Inferior parietal cortex (tissue), 1 donor: ENCODE results near the gene STK11IP.

Experiments
- DNase-seq: peaks from one replicate; pipeline ENCODE4 v3.0.0-alpha.2; 2016; ENCODE audit errors: extremely low spot score

STK11IP gene

GRCh38 chr2:219616550-219616949 lies 18.9 kb downstream of the STK11IP start:
- DNase-seq: no peak

GRCh38 chr2:219618733-219619122 lies 21.1 kb downstream of the STK11IP start:
- DNase-seq: no peak

- no peak for DNase-seq
These were observed 21.6 kb downstream of the STK11IP start for GRCh38 chr2:219619235-219619634.

GRCh38 chr2:219620546-219620945 lies 22.9 kb downstream of the STK11IP start:
- no peak for DNase-seq

- DNase-seq: no peak
These were observed 24.3 kb downstream of the STK11IP start for GRCh38 chr2:219621935-219622334.

- DNase-seq: no peak
These were observed 24.8 kb downstream of the STK11IP start for GRCh38 chr2:219622472-219622871.

GRCh38 chr2:219624565-219624964 lies 26.9 kb downstream of the STK11IP start:
- DNase-seq: no peak

- no peak for DNase-seq
These were observed 27.5 kb downstream of the STK11IP start for GRCh38 chr2:219625179-219625578.

- DNase-seq: no peak
These were observed 28.9 kb downstream of the STK11IP start for GRCh38 chr2:219626540-219626939.

GRCh38 chr2:219627103-219628100 lies 29.7 kb downstream of the STK11IP start, which contains the start of gene SLC4A3:
SLC4A3 (plus strand) TSS chr2:219627630; CDS start chr2:219627993, 363 bp downstream.
- DNase-seq: no peak

- no peak for DNase-seq
These were observed 30.8 kb downstream of the STK11IP start for GRCh38 chr2:219628235-219628985.

- DNase-seq: no peak
These were observed 31.6 kb downstream of the STK11IP start for GRCh38 chr2:219628986-219629901.

- DNase-seq: no peak
These were observed 32.5 kb downstream of the STK11IP start for GRCh38 chr2:219629976-219630695.

- DNase-seq: no peak
These were observed 33.2 kb downstream of the STK11IP start for GRCh38 chr2:219630770-219631405.

- no peak for DNase-seq
These were observed 33.8 kb downstream of the STK11IP start for GRCh38 chr2:219631406-219631891.

GRCh38 chr2:219631904-219632759 lies 34.5 kb downstream of the STK11IP start:
- DNase-seq: no peak

GRCh38 chr2:219632760-219633105 lies 35.1 kb downstream of the STK11IP start:
- DNase-seq: no peak

GRCh38 chr2:219633276-219634065 lies 35.8 kb downstream of the STK11IP start:
- no peak for DNase-seq
